Neural progenitor cell (in vitro differentiated cells): ENCODE measurements around the gene TRAK1. TPM values are rescaled to one million over a fixed set of nuclear protein-coding genes. Genes with fewer than 3 reads are reported as not detected.

ENCODE experiments used
- DNase-seq: peaks from one replicate; pipeline ENCODE4 v3.0.0-alpha.2; 2016; ENCODE audit warnings: low spot score
- H2AFZ ChIP-seq: fragments of 200-600 bp; sonication (generic); replicated peaks from 2 replicates; pipeline ENCODE4 v1.6.1; 2016; ENCODE audit warnings: antibody characterized with exemption
- H3F3A ChIP-seq: fragments of 200-600 bp; sonication (generic); 2 replicates; pipeline ENCODE4 v1.6.1; 2016; ENCODE audit warnings: antibody characterized with exemption, low read depth
- H3K27ac ChIP-seq: fragments of 200-600 bp; sonication (generic); 2 replicates; pipeline ENCODE4 v1.5.1; 2016; ENCODE audit warnings: mild to moderate bottlenecking
- H3K27me3 ChIP-seq: fragments of 200-600 bp; sonication (generic); 2 replicates; pipeline ENCODE4 v1.6.1; 2016; ENCODE audit warnings: mild to moderate bottlenecking, moderate library complexity
- H3K36me3 ChIP-seq: fragments of 200-600 bp; sonication (generic); 2 replicates; pipeline ENCODE4 v1.5.1; 2016
- H3K4me1 ChIP-seq: fragments of 200-600 bp; sonication (generic); 2 replicates; pipeline ENCODE4 v1.6.1; 2016; ENCODE audit warnings: mixed run types
- H3K4me2 ChIP-seq: fragments of 200-600 bp; sonication (generic); 2 replicates; pipeline ENCODE4 v1.6.1; 2016
- H3K4me3 ChIP-seq: fragments of 200-600 bp; sonication (generic); 2 replicates; pipeline ENCODE4 v1.5.1; 2016
- H3K79me2 ChIP-seq: fragments of 200-600 bp; sonication (generic); 2 replicates; pipeline ENCODE4 v1.6.1; 2016; ENCODE audit warnings: low read depth
- H3K9ac ChIP-seq: fragments of 200-600 bp; sonication (generic); 2 replicates; pipeline ENCODE4 v1.6.1; 2016
- H3K9me3 ChIP-seq: fragments of 200-600 bp; sonication (generic); 2 replicates; pipeline ENCODE4 v1.5.1; 2016; ENCODE audit warnings: low read depth
- H4K20me1 ChIP-seq: fragments of 200-600 bp; sonication (generic); 2 replicates; pipeline ENCODE4 v1.6.1; 2016; ENCODE audit warnings: low read depth
- H3K27ac Mint-ChIP-seq: 3 replicates; pipeline ENCODE4 v1.8.0; 2021; ENCODE audit warnings: mixed read lengths
- H3K27me3 Mint-ChIP-seq: 2 replicates; pipeline ENCODE4 v1.8.0; 2022; ENCODE audit warnings: low read depth, mild to moderate bottlenecking, inconsistent platforms, moderate library complexity, mixed read lengths; ENCODE audit not compliant: insufficient read depth
- H3K36me3 Mint-ChIP-seq: 3 replicates; pipeline ENCODE4 v1.8.0; 2021; ENCODE audit warnings: mixed read lengths
- H3K4me1 Mint-ChIP-seq: 3 replicates; pipeline ENCODE4 v1.8.0; 2021; ENCODE audit warnings: mixed read lengths
- H3K4me3 Mint-ChIP-seq: 3 replicates; pipeline ENCODE4 v1.8.0; 2021; ENCODE audit warnings: mild to moderate bottlenecking, moderate library complexity, mixed read lengths
- H3K9me3 Mint-ChIP-seq: 3 replicates; pipeline ENCODE4 v1.8.0; 2020; ENCODE audit warnings: mixed read lengths
- EZH2 ChIP-seq: fragments of 200-600 bp; sonication (generic); IDR thresholded peaks from 2 replicates; pipeline ENCODE4 v1.6.1; 2017; ENCODE audit warnings: antibody characterized with exemption, mild to moderate bottlenecking, moderate library complexity
- EZH2phosphoT487 ChIP-seq: fragments of 200-600 bp; sonication (generic); IDR thresholded peaks from 2 replicates; pipeline ENCODE4 v1.6.1; 2017; ENCODE audit warnings: antibody characterized with exemption
- total RNA-seq: library from RNA; depleted of rRNA; stranded (reverse); fragments of >200 nt; gene quantifications from 2 replicates; pipeline ENCODE4 v1.2.3, GENCODE V29; 2015; ENCODE audit warnings: low replicate concordance
- TF ChIP-seq, protein P1 (sequence below): fragments of 200-600 bp; sonication (generic); IDR thresholded peaks from 2 replicates; pipeline ENCODE4 v1.5.1; 2017; ENCODE audit warnings: antibody characterized with exemption, mild to moderate bottlenecking

Gene TRAK1
- total RNA-seq, 1 donor from 2014 or later: 32.2 TPM

DNA sequence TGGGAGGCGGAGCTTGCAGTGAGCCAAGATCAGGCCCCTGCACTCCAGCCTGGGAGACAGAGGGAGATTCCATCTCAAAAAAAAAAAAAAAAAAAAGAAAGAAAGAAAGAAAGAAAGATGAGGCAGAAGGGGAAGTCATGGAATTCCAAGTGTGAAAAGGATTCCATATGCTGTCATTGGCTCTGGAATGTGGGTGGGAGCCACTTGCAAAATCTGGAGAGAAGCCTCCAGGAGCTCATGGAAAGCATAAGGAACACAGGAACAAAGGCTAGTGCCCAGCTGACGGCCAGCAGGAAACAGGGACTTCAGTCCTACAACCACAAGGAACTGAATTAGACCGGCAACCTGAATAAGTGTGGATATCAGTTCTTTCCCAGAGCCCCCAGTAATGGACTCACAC is 12.5 kb upstream of the TRAK1 start:
- Histone ChIP-seq H3K27ac (no peak overlapping the region), H3K36me3 (no peaks in the 10 kb centered on the region), H3F3A (peaks cover 18% of the 10 kb centered on the region), H2AFZ (no peak overlapping the region), H3K4me1 (peaks cover 16% of the 10 kb centered on the region), H3K4me3 (no peak overlapping the region), H3K9ac (no peak overlapping the region), H3K4me2 (no peak overlapping the region), H3K79me2 (peaks cover 85% of the 10 kb centered on the region), H4K20me1 (peaks cover 4% of the 10 kb centered on the region), H3K27me3 (no peaks in the 10 kb centered on the region), H3K9me3 (no peaks in the 10 kb centered on the region)
- Mint-ChIP-seq H3K27me3 (peaks cover 2% of the 10 kb centered on the region), H3K27ac (no peak overlapping the region), H3K36me3 (peaks cover 22% of the 10 kb centered on the region), H3K4me1 (peaks cover 28% of the 10 kb centered on the region), H3K9me3 (peaks cover 29% of the 10 kb centered on the region), H3K4me3 (no peak overlapping the region)
- no peak for DNase-seq
- TF ChIP-seq EZH2phosphoT487: no peak

DNA sequence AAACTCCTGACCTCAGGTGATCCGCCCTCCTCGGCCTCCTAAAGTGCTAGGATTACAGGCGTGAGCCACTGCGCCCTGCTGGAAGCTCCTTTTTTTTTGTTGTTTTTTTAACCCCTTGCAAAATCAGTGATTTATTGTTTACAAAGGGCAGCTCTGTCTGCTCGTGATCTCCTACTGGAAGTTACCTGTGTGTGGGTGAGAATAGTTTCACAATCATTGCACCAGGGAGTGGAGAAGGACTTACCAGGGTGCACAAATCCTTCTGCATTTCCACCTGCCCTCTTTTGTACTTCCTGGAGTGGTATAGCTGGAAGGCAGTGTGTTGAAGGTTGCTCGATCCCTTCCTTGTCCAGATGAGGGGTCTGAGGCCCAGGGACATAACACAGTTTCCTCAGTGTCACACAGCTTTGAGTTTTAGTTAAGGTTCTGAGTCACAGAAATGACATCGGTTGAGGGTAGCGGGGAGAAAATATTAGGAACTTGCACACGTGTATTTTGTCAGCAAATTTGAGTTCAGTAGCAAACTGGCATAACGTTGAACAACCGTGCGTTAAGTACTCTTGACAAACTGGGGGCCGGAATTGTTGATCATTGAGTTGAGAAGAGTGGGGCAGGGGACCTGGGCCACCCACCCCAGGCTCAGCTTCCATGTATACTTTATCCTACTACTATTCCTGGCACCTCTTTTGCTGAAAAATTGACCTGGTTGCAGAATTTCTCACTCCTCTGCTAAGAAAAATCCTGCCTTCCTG is 11.3 kb upstream of the TRAK1 start:
- Histone ChIP-seq H3K27ac (peak overlapping the region; percentile 50), H2AFZ (no peak overlapping the region), H3K4me3 (no peak overlapping the region), H3K9me3 (no peaks in the 10 kb centered on the region), H4K20me1 (peaks cover 4% of the 10 kb centered on the region), H3K4me2 (peak overlapping the region; percentile 21), H3F3A (peaks cover 18% of the 10 kb centered on the region), H3K27me3 (no peaks in the 10 kb centered on the region), H3K79me2 (peaks cover 85% of the 10 kb centered on the region), H3K9ac (no peak overlapping the region), H3K4me1 (peaks cover 16% of the 10 kb centered on the region), H3K36me3 (no peaks in the 10 kb centered on the region)
- TF ChIP-seq EZH2: no peak
- TF ChIP-seq, protein P1, sequence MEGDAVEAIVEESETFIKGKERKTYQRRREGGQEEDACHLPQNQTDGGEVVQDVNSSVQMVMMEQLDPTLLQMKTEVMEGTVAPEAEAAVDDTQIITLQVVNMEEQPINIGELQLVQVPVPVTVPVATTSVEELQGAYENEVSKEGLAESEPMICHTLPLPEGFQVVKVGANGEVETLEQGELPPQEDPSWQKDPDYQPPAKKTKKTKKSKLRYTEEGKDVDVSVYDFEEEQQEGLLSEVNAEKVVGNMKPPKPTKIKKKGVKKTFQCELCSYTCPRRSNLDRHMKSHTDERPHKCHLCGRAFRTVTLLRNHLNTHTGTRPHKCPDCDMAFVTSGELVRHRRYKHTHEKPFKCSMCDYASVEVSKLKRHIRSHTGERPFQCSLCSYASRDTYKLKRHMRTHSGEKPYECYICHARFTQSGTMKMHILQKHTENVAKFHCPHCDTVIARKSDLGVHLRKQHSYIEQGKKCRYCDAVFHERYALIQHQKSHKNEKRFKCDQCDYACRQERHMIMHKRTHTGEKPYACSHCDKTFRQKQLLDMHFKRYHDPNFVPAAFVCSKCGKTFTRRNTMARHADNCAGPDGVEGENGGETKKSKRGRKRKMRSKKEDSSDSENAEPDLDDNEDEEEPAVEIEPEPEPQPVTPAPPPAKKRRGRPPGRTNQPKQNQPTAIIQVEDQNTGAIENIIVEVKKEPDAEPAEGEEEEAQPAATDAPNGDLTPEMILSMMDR: no peak
- TF ChIP-seq EZH2phosphoT487: no peak
- peaks cover 29% of the 10 kb centered on the region for H3K9me3 Mint-ChIP-seq
- H3K27me3 Mint-ChIP-seq: peaks cover 2% of the 10 kb centered on the region
- H3K27ac Mint-ChIP-seq: peak overlapping the region; percentile 97
- no peak overlapping the region for H3K4me3 Mint-ChIP-seq
- DNase-seq: no peak
- peaks cover 22% of the 10 kb centered on the region for H3K36me3 Mint-ChIP-seq
- H3K4me1 Mint-ChIP-seq: peaks cover 25% of the 10 kb centered on the region

DNA sequence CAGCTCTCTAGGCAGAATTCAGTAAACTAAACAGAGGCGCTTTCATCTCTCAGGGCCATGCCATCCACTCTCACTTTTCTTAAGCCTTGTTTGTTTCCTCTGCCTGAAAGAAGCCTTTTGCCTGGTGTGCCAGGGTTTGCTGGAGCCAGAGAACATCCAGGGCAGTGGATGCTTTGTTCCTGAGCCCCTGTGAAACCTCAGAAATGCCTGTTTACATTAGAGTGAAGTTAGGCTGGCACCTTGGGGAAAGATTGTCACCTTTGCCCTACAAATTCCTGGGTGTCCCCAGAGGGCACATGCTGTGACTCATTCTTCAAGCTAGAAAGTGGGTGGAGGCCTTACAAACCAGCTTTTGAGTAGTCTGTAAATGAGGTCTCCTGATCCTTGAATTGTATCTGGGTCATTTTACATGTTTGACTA is 10.7 kb upstream of the TRAK1 start:
- peaks cover 4% of the 10 kb centered on the region for H4K20me1 ChIP-seq
- Mint-ChIP-seq H3K4me1 (peaks cover 27% of the 10 kb centered on the region), H3K4me3 (no peak overlapping the region), H3K36me3 (peaks cover 22% of the 10 kb centered on the region), H3K27ac (peak overlapping the region; percentile 97), H3K9me3 (peaks cover 26% of the 10 kb centered on the region), H3K27me3 (peaks cover 2% of the 10 kb centered on the region)
- H3K9ac ChIP-seq: no peak overlapping the region
- peaks cover 16% of the 10 kb centered on the region for H3K4me1 ChIP-seq
- H3K4me3 ChIP-seq: no peak overlapping the region
- H3F3A ChIP-seq: peaks cover 18% of the 10 kb centered on the region
- TF ChIP-seq, protein P1: no peak
- TF ChIP-seq EZH2 (no peak), EZH2phosphoT487 (no peak)
- peak overlapping the region; percentile 21 for H3K4me2 ChIP-seq
- H2AFZ ChIP-seq: no peak overlapping the region
- no peak for DNase-seq
- no peaks in the 10 kb centered on the region for H3K27me3 ChIP-seq
- H3K79me2 ChIP-seq: peaks cover 87% of the 10 kb centered on the region
- no peaks in the 10 kb centered on the region for H3K9me3 ChIP-seq
- H3K27ac ChIP-seq: peak overlapping the region; percentile 50
- H3K36me3 ChIP-seq: no peaks in the 10 kb centered on the region

DNA sequence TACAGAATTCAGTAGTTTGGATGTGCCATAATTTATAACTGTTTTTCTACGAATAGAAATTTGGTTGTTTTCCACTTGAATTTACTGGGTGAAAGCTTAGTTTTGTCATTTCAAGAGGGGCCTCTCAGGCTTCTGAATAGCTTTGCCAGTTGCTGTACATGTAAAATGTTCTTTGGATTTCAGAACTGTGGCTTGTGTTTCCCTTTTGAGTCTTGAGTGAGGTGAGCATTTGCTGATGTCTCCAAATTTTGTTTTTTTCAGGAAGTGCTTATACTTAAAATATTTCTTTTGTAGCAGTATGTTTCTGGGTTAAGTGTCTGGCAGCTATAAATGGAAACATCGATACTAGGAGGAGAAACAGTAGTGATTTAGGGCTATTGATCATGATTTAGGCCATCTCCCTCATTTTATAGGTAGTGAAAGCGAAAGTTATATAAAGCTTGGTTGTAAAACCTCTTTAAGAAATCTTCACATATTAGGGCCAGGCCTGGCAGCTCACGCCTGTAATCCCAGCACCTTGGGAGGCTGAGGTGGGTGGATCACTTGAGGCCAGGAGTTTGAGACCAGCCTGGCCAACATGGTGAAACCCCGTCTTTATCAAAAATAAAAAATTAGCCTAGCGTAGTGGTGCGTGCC is 9.2 kb upstream of the TRAK1 start:
- Histone ChIP-seq H3F3A (peaks cover 18% of the 10 kb centered on the region), H3K9ac (no peak overlapping the region), H3K4me1 (peaks cover 16% of the 10 kb centered on the region), H3K27me3 (no peaks in the 10 kb centered on the region), H4K20me1 (peaks cover 4% of the 10 kb centered on the region), H2AFZ (no peak overlapping the region), H3K79me2 (peaks cover 76% of the 10 kb centered on the region), H3K4me2 (no peak overlapping the region), H3K9me3 (no peaks in the 10 kb centered on the region), H3K36me3 (no peaks in the 10 kb centered on the region), H3K27ac (no peak overlapping the region), H3K4me3 (no peak overlapping the region)
- H3K27me3 Mint-ChIP-seq: no peaks in the 10 kb centered on the region
- no peak for DNase-seq
- peaks cover 19% of the 10 kb centered on the region for H3K9me3 Mint-ChIP-seq
- no peak overlapping the region for H3K4me3 Mint-ChIP-seq
- H3K36me3 Mint-ChIP-seq: peaks cover 16% of the 10 kb centered on the region
- no peak overlapping the region for H3K27ac Mint-ChIP-seq
- peaks cover 34% of the 10 kb centered on the region for H3K4me1 Mint-ChIP-seq
- TF ChIP-seq EZH2: no peak
- TF ChIP-seq, protein P1: no peak
- no peak for TF ChIP-seq EZH2phosphoT487
